ENCODE results near the gene PGAP2.
"Not testable (repeated sequence)": the region's sequence is repeated elsewhere in the genome, so short reads cannot be mapped to it uniquely, and the experiment has no call there.

The PGAP2 gene

GRCh38 chr11:3807909-3808860, at the start of gene PGAP2:
TSS of gene PGAP2 (plus strand) at chr11:3808560. CDS start at chr11:3811260, 2,700 bp downstream.
- Histone ChIP-seq H3K9ac (ENCODE audit: low read depth, low read length) (peak within 1 kb of the TSS; percentile 82; the same call in 1 of the 2 replicates), H3K27ac (ENCODE audit: low read length) (no peak within 1 kb of the TSS), H3K27me3 (ENCODE audit: insufficient read depth, low read length) (no peaks in the 10 kb centered on the region), H3K36me3 (ENCODE audit: insufficient read depth, low read depth, low read length) (no peaks in the 10 kb centered on the region), H3K4me1 (ENCODE audit: insufficient read depth, low read length) (peaks cover 5% of the 10 kb centered on the region; the same call in 1 of the 2 replicates), H3K9me3 (ENCODE audit: insufficient read depth, low read depth, low read length) (no peaks in the 10 kb centered on the region), H3K4me3 (ENCODE audit: low read length) (peak within 1 kb of the TSS; percentile 80)

- Histone ChIP-seq H3K27me3 (ENCODE audit: insufficient read depth, low read length) (no peaks in the 10 kb centered on the region), H3K4me3 (ENCODE audit: low read length) (no peak overlapping the region), H3K9me3 (ENCODE audit: insufficient read depth, low read depth, low read length) (no peaks in the 10 kb centered on the region), H3K4me1 (ENCODE audit: insufficient read depth, low read length) (no peaks in the 10 kb centered on the region), H3K9ac (ENCODE audit: low read depth, low read length) (no peak overlapping the region), H3K27ac (ENCODE audit: low read length) (no peak overlapping the region), H3K36me3 (ENCODE audit: insufficient read depth, low read depth, low read length) (peaks cover 100% of the 10 kb centered on the region)
Observed at GRCh38 chr11:3764266-3764665, 44.1 kb upstream of the PGAP2 start.

GRCh38 chr11:3766836-3767235, 41.5 kb upstream of the PGAP2 start:
- not testable (repeated sequence) for H3K9me3 ChIP-seq (ENCODE audit: insufficient read depth, low read depth, low read length); H3K27me3 ChIP-seq (ENCODE audit: insufficient read depth, low read length)
- peaks cover 100% of the 10 kb centered on the region for H3K36me3 ChIP-seq (ENCODE audit: insufficient read depth, low read depth, low read length)

GRCh38 chr11:3767536-3767935, 40.8 kb upstream of the PGAP2 start:
- no peak overlapping the region for H3K27ac ChIP-seq (ENCODE audit: low read length)
- no peaks in the 10 kb centered on the region for H3K4me1 ChIP-seq (ENCODE audit: insufficient read depth, low read length)
- H3K36me3 ChIP-seq (ENCODE audit: insufficient read depth, low read depth, low read length): peaks cover 100% of the 10 kb centered on the region

More at GRCh38 chr11:3766836-3767235, 41.5 kb upstream of the PGAP2 start:
- not testable (repeated sequence) for H3K9ac ChIP-seq (ENCODE audit: low read depth, low read length); H3K27ac ChIP-seq (ENCODE audit: low read length); H3K4me3 ChIP-seq (ENCODE audit: low read length); H3K4me1 ChIP-seq (ENCODE audit: insufficient read depth, low read length)

GRCh38 chr11:3773180-3773579, 35.2 kb upstream of the PGAP2 start:
- Histone ChIP-seq H3K9me3 (ENCODE audit: insufficient read depth, low read depth, low read length) (no peaks in the 10 kb centered on the region), H3K27me3 (ENCODE audit: insufficient read depth, low read length) (no peaks in the 10 kb centered on the region), H3K4me1 (ENCODE audit: insufficient read depth, low read length) (no peaks in the 10 kb centered on the region), H3K9ac (ENCODE audit: low read depth, low read length) (no peak overlapping the region), H3K27ac (ENCODE audit: low read length) (no peak overlapping the region), H3K4me3 (ENCODE audit: low read length) (no peak overlapping the region), H3K36me3 (ENCODE audit: insufficient read depth, low read depth, low read length) (peaks cover 97% of the 10 kb centered on the region)

More at GRCh38 chr11:3767536-3767935, 40.8 kb upstream of the PGAP2 start:
- H3K27me3 ChIP-seq (ENCODE audit: insufficient read depth, low read length): no peaks in the 10 kb centered on the region
- no peak overlapping the region for H3K4me3 ChIP-seq (ENCODE audit: low read length)
- no peak overlapping the region for H3K9ac ChIP-seq (ENCODE audit: low read depth, low read length)
- no peaks in the 10 kb centered on the region for H3K9me3 ChIP-seq (ENCODE audit: insufficient read depth, low read depth, low read length)

- H3K9me3 ChIP-seq (ENCODE audit: insufficient read depth, low read depth, low read length): no peaks in the 10 kb centered on the region
- no peaks in the 10 kb centered on the region for H3K27me3 ChIP-seq (ENCODE audit: insufficient read depth, low read length)
- peaks cover 95% of the 10 kb centered on the region for H3K36me3 ChIP-seq (ENCODE audit: insufficient read depth, low read depth, low read length)
- H3K9ac ChIP-seq (ENCODE audit: low read depth, low read length): no peak overlapping the region
- no peaks in the 10 kb centered on the region for H3K4me1 ChIP-seq (ENCODE audit: insufficient read depth, low read length)
- no peak overlapping the region for H3K4me3 ChIP-seq (ENCODE audit: low read length)
- H3K27ac ChIP-seq (ENCODE audit: low read length): no peak overlapping the region
Observed at GRCh38 chr11:3775736-3776406, 32.5 kb upstream of the PGAP2 start.

- no peak overlapping the region for H3K27ac ChIP-seq (ENCODE audit: low read length)
- no peaks in the 10 kb centered on the region for H3K9me3 ChIP-seq (ENCODE audit: insufficient read depth, low read depth, low read length)
- H3K36me3 ChIP-seq (ENCODE audit: insufficient read depth, low read depth, low read length): peaks cover 70% of the 10 kb centered on the region
- no peaks in the 10 kb centered on the region for H3K27me3 ChIP-seq (ENCODE audit: insufficient read depth, low read length)
- H3K4me3 ChIP-seq (ENCODE audit: low read length): no peak overlapping the region
- no peaks in the 10 kb centered on the region for H3K4me1 ChIP-seq (ENCODE audit: insufficient read depth, low read length)
- H3K9ac ChIP-seq (ENCODE audit: low read depth, low read length): no peak overlapping the region
Observed at GRCh38 chr11:3781423-3781822, 26.9 kb upstream of the PGAP2 start.

GRCh38 chr11:3782963-3783362, 25.4 kb upstream of the PGAP2 start:
- H3K36me3 ChIP-seq (ENCODE audit: insufficient read depth, low read depth, low read length): peaks cover 65% of the 10 kb centered on the region

GRCh38 chr11:3783611-3784010, 24.7 kb upstream of the PGAP2 start:
- no peak overlapping the region for H3K27ac ChIP-seq (ENCODE audit: low read length)
- no peaks in the 10 kb centered on the region for H3K27me3 ChIP-seq (ENCODE audit: insufficient read depth, low read length)
- H3K9me3 ChIP-seq (ENCODE audit: insufficient read depth, low read depth, low read length): no peaks in the 10 kb centered on the region
- no peak overlapping the region for H3K4me3 ChIP-seq (ENCODE audit: low read length)
- peaks cover 58% of the 10 kb centered on the region for H3K36me3 ChIP-seq (ENCODE audit: insufficient read depth, low read depth, low read length)
- no peak overlapping the region for H3K9ac ChIP-seq (ENCODE audit: low read depth, low read length)
- H3K4me1 ChIP-seq (ENCODE audit: insufficient read depth, low read length): no peaks in the 10 kb centered on the region

More at GRCh38 chr11:3782963-3783362, 25.4 kb upstream of the PGAP2 start:
- H3K9ac ChIP-seq (ENCODE audit: low read depth, low read length): no peak overlapping the region
- H3K4me3 ChIP-seq (ENCODE audit: low read length): no peak overlapping the region
- no peak overlapping the region for H3K27ac ChIP-seq (ENCODE audit: low read length)
- H3K27me3 ChIP-seq (ENCODE audit: insufficient read depth, low read length): no peaks in the 10 kb centered on the region
- H3K9me3 ChIP-seq (ENCODE audit: insufficient read depth, low read depth, low read length): no peaks in the 10 kb centered on the region
- no peaks in the 10 kb centered on the region for H3K4me1 ChIP-seq (ENCODE audit: insufficient read depth, low read length)

GRCh38 chr11:3786781-3787428, 21.5 kb upstream of the PGAP2 start:
- Histone ChIP-seq H3K36me3 (ENCODE audit: insufficient read depth, low read depth, low read length) (peaks cover 33% of the 10 kb centered on the region; the same call in 1 of the 2 replicates), H3K27ac (ENCODE audit: low read length) (no peak overlapping the region), H3K4me1 (ENCODE audit: insufficient read depth, low read length) (no peaks in the 10 kb centered on the region), H3K4me3 (ENCODE audit: low read length) (no peak overlapping the region), H3K27me3 (ENCODE audit: insufficient read depth, low read length) (no peaks in the 10 kb centered on the region), H3K9me3 (ENCODE audit: insufficient read depth, low read depth, low read length) (no peaks in the 10 kb centered on the region), H3K9ac (ENCODE audit: low read depth, low read length) (no peak overlapping the region)

- not testable (repeated sequence) for H3K9ac ChIP-seq (ENCODE audit: low read depth, low read length); H3K27ac ChIP-seq (ENCODE audit: low read length); H3K4me1 ChIP-seq (ENCODE audit: insufficient read depth, low read length); H3K27me3 ChIP-seq (ENCODE audit: insufficient read depth, low read length); H3K9me3 ChIP-seq (ENCODE audit: insufficient read depth, low read depth, low read length); H3K4me3 ChIP-seq (ENCODE audit: low read length)
- peaks cover 35% of the 10 kb centered on the region for H3K36me3 ChIP-seq (ENCODE audit: insufficient read depth, low read depth, low read length)
Observed at GRCh38 chr11:3794387-3794786, 14.0 kb upstream of the PGAP2 start.

Measured in iPS-20b (cell line).